ENCODE results near the gene NLN. TPM values are rescaled to one million over a fixed set of nuclear protein-coding genes. Genes with fewer than 3 reads are reported as not detected.
"Not testable (repeated sequence)": the region's sequence is repeated elsewhere in the genome, so short reads cannot be mapped to it uniquely, and the experiment has no call there.

The NLN gene
- polyA plus RNA-seq (ENCODE audit: insufficient read length): 41.7 TPM
- long read RNA-seq, donor 1, full-length matches to known transcripts: 2 of 23 reads
- long read RNA-seq, donor 1, partial matches to known transcripts: 21 of 23 reads
- long read RNA-seq, donor 1, other reads (novel, unspliced or antisense): 0 of 23 reads
- long read RNA-seq, donor 2, full-length matches to known transcripts: 7 of 7 reads
- long read RNA-seq, donor 2, partial matches to known transcripts: 0 of 7 reads
- long read RNA-seq, donor 2, other reads (novel, unspliced or antisense): 0 of 7 reads
- long read RNA-seq, donor 3, full-length matches to known transcripts: 4 of 4 reads
- long read RNA-seq, donor 3, partial matches to known transcripts: 0 of 4 reads
- long read RNA-seq, donor 3, other reads (novel, unspliced or antisense): 0 of 4 reads
- long read RNA-seq, donor 4: 0 reads
- long read RNA-seq, donor 5, full-length matches to known transcripts: 9 of 27 reads
- long read RNA-seq, donor 5, partial matches to known transcripts: 18 of 27 reads
- long read RNA-seq, donor 5, other reads (novel, unspliced or antisense): 0 of 27 reads
- long read RNA-seq, donor 6: 0 reads
- long read RNA-seq, donor 7, full-length matches to known transcripts: 6 of 6 reads
- long read RNA-seq, donor 7, partial matches to known transcripts: 0 of 6 reads
- long read RNA-seq, donor 7, other reads (novel, unspliced or antisense): 0 of 6 reads
- long read RNA-seq, donor 8, full-length matches to known transcripts: 3 of 8 reads
- long read RNA-seq, donor 8, partial matches to known transcripts: 5 of 8 reads
- long read RNA-seq, donor 8, other reads (novel, unspliced or antisense): 0 of 8 reads

DNA sequence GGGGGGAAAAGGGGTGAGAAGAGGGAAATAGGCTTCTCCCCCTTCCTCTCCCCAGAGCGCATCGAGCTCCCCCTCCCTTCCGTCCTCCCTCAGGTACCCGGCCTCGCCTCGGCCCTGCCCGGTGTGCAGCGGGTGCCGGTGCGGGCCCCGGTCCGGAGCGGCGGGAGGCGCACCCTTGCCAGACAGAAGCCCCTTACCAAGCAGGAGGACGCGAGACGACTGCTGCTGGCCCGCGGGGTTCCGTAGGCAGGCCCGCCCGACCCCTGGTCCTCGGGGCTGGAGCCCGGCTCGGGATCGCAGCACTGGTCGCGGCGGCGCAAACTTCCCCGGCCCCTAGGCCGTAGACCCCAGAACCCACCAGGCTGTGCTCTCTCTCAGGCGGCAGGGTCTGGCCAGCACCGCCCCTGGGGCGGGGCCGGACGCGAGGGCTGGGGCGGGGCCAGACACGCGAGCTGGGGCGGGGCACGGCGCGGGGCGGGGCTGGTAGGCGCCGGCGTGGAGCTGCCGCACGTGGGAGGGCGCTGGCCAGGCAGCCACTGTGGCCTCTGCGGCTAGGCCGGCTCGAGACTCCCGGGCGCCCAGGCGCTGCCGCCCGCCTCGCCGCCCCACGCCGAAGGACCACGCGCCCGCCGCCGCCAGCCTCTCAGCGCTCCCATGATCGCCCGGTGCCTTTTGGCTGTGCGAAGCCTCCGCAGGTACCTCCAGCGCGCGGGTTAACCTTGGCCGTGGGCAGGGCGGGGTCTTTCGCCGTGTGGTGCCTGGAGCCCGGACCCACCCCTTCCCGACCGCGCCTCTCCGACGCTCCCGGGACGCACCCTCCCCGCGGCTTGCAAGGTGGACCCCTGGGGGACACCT is at the start of gene NLN, which contains the start of gene SGTB:
Gene NLN, plus strand, starts transcription at position 486 of the 855 bp plus-strand sequence. Its CDS starts 169 bp downstream, at position 655.
Gene SGTB, minus strand, starts transcription at position 390 of the 855 bp plus-strand sequence. CDS start 1,302 bp downstream, outside the sequence.
- DNase-seq: peak; percentile 85

DNA sequence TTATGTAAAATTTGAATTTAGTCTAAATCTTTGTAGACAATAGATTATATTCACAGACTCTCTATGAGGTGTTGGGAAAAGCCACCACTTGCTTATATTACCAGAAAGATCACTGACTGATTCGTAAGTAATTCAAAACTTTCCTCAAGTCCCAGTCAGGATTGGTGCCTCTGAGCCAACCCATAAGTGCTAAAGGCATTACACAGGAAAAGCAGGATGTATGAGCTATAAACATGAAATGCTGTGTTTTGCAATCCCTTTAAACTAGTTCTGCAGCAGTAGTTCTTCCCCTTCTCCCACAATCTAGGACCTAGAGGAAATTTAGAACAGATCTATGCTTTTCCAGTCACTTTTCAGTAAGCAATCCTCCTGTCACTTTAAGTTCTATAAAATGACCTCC is 49.2 kb upstream of the NLN start:
- DNase-seq: no peak

- no peak for DNase-seq
Measured at GRCh38 chr5:65674749-65675148, 47.3 kb upstream of the NLN start.

GRCh38 chr5:65676056-65676455 is 45.9 kb upstream of the NLN start:
- DNase-seq: not testable (repeated sequence)

- DNase-seq: no peak
Measured at GRCh38 chr5:65682148-65682547, 39.9 kb upstream of the NLN start.

GRCh38 chr5:65693121-65693520 is 28.9 kb upstream of the NLN start:
- no peak for DNase-seq

- no peak for DNase-seq
Measured at GRCh38 chr5:65695162-65695755, 26.7 kb upstream of the NLN start.

DNA sequence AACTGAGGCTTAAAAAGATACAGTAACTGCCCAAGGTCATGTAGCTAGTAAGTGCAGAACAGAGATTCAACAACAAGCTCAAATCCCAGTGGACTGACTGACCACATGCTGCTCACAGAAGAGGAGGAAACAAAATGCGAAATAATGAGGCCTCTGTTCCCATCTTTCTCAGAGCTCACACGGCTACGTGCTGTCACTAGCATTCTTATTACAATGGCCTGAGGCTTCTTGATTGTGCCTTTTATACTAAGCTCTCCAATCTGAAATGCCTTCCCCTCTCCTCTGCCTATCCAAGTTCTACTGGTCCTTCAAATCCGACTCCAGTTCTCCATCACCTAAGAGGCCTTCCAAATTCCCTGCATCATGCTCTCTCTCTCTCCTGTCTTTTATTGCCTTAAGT is 26.1 kb upstream of the NLN start:
- no peak for DNase-seq

DNA sequence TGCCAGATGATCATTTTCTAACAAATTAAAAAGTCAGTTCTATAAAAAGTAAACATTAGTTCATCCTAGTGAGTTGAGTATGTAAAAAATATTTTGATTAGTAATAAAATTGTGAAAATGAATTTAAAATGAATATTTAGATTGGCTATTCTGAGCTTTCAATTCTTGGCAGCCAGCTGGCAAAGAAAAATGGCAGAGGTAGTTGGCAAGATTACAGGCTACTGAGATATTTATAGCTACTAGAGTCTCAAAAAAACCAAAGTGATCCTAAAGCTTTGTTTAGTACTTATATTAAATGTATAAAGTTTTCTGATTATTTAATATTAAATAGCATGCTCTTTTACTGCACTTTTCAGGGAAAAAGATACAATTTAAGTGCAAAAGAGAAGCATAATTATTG is 25.1 kb upstream of the NLN start:
- DNase-seq: no peak

DNA sequence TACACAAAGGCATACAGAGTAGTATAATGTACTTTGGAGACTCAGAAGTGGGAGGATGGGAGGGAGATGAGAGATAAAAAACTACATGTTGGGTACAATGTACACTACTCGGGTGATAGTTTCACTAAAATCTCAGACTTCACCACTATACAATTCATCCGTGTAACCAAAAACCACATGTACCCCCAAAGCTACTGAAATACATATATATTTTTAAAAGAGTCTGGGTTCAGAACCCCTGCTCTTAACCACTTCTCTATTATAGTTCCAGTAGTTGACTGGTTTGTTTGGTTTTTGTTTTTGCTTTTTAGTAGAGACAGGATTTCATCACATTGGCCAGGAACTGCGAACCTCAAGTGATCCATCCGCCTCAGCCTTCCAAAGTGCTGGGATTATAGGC is 22.7 kb upstream of the NLN start:
- DNase-seq: no peak

DNA sequence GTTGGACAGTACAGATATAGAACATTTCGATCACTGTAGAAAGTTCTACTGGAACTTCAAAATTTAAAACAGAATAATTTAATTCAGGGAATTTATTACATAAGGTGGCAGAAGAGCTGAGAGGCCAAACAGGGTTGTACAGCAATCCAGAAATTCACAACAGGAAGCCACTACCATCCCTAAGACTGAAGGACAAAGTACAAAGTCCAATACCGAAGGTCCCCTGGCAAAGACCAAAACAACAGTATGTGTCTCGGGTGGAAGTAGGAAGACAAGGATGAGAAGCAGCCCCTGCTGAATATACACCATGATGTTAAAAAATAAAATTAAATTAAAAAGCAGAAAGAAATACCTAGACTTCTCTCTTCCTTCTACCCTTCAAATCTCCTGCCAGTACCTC is 20.0 kb upstream of the NLN start:
- no peak for DNase-seq

- DNase-seq: no peak
Measured at GRCh38 chr5:65704621-65705239, 17.3 kb upstream of the NLN start.

DNA sequence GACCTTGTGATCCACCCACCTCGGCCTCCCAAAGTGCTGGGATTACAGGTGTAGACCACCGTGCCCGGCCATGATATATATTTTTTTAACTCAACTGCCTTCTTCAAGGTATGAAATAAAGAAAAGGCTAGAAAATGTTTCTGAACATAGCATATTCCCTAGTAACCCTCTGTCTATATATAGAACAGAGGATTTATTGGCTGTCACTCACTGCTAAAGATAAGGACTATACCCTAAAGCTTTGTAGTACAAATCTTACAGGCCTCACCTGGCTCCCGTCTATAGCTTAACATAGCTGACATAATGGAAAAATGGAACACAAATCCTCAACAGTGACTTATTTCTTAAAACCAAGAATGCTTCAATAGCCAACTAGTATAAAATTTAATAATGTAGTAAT is 14.3 kb upstream of the NLN start:
- DNase-seq: no peak

GRCh38 chr5:65708145-65708544 is 13.9 kb upstream of the NLN start:
- no peak for DNase-seq

DNA sequence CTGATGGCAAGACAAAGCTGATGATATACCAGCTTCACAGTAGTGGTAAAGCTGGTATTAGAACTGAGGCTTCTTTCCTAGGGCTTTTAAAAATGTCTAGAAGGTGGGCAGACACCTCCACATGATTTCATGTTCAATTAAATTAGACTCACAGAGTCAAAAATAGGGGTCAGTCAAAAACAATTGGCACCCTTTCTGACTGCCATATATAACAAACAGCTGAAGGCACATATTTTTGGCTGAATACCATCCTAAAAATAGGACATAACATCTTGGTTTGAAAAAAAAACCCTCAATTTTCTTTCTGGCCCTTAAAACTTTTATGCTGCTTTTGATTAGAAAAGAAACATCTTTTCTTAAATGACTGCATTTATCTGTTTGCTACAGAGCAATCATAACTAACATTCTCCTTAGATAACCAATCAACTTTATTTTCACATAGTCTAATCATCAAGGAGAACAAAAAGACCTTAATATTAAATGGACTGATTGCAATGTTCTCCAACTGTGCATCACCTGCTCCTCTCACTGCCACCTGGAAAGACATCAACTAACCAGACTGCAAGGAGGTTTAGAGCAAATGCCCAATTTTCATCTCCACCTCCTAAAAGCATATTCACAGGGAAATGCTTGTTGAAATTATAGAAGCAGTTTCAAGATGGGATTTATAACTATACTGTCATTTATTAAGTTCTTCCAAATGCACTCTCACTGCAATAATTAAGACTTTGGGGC is 3.3 kb upstream of the NLN start:
- DNase-seq: no peak

DNA sequence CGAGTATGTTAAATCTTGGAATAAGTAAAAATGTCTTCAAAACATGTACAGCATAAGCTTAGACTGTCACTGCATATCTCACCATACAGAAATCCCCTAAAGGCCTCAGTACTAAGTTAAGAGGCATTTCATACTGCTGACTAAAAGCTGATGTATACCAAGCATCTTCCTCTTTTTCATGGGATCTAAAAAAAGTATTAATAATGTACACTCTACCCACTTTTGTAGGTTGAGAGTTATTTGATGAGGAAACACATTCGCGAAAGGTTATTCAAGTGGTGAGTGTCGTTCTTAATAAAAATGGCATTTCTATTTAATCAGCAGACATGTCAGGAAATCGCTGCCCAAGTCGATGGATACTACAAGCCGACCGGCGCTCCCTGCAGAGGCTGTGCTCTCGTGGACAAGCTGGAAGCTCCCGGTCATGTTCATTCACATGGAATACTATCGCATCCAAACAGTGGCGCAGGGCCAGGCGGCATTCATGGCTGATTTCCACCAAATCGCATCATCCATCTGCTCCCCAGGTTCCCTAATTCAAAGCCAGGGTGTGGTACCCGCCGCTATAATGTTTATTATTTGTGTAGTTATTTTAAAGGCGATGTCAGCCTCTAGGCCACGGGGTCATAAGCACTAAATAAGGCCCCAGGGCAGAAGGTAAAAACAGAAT is 820 bp upstream of the NLN start:
- DNase-seq: peak; percentile 56

DNA sequence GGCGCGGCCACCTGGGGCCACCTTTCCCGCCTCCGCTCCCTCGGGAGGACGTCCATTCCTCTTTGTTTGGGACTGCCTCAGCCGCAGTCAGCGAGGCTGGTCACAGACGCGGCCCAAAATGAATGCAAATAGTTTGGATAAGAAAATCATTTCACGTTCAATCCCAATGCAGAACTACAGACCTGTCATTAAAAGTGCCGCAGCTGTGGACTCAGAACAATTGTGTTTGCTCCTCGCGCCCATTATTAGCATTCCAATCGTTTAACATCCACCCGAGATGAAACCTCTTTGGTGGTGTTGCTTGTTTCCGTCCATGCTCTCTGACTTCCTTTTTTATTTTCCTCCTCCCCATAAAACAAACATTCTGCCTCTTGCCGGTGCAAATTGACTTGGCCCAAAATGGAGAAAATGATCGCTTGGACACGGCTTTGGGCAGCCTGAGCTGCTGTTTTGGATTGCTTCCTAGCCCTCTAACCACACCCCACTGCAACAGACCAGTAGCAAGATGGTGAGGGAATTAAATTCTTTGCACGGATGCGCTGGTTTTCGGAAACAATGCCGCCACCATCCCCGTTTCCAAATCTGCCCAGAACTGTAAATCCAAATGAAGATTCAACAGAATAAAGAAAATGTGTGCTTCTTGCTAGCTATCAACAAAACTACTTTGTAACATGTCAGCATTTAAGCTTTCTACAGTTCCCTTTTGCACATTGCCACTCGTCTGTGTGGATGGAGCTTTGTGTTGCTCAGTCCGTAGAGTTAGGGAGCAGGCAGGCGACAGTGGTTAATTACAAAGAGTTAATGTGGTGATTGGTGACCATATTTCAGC is 784 bp downstream of the NLN start:
- DNase-seq: peak; percentile 59

DNA sequence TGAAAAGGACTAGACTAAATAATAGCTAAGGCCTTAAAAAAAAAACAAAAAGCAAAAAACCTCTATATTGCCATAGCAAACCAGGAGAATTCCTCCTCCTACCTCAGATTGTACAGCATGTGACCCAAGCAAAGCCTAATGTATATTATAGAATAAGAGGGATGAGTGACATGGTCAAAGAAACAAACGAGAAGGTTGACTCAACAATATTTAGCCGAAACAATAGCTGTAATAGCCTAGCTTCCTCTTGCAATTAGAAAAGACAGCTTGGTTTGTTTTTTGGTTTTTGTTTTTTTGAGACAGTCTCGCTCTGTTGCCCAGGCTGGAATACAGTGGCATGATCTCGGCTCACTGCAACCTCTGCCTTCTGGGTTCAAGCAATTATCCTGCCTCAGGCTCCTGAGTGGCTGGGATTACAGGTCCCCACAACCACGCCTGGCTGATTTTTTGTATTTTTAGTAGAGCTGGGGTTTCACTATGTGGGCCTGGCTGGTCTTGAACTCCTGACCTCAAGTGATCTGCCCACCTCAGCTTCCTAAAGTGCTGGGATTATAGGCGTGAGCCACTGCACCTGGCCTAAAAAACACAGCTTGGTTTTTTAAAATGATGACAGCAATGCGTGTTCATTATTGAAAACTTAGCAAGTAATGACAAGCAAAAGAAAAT is 5.6 kb downstream of the NLN start:
- DNase-seq: no peak

Measured in left kidney (tissue), 8 donors.